Endometrium (tissue), 2 donors: Measurements from ENCODE around the gene E2F4.

ENCODE experiments used
- FAIRE-seq: peaks from 2 replicates; lab custom pipeline; 2012; peaks lifted over from hg19 to GRCh38; lab: Jason Lieb, UNC
- donor health status: control.
- donor health status: control.

The E2F4 gene

GRCh38 chr16:67192781-67193361, 916 bp downstream of the E2F4 start:
- FAIRE-seq: no peak

- no peak for FAIRE-seq
Observed at GRCh38 chr16:67193536-67193935, 1.6 kb downstream of the E2F4 start.

GRCh38 chr16:67194260-67194659, 2.3 kb downstream of the E2F4 start:
- no peak for FAIRE-seq

GRCh38 chr16:67195676-67196075, 3.7 kb downstream of the E2F4 start:
- no peak for FAIRE-seq

GRCh38 chr16:67196881-67197280, 4.9 kb downstream of the E2F4 start:
- FAIRE-seq: no peak

GRCh38 chr16:67197704-67198103, 5.7 kb downstream of the E2F4 start:
- FAIRE-seq: no peak

- FAIRE-seq: no peak
Observed at GRCh38 chr16:67198238-67198734, 6.3 kb downstream of the E2F4 start.

GRCh38 chr16:67199011-67199807, 7.3 kb downstream of the E2F4 start, which contains the start of gene ELMO3:
Gene ELMO3, plus strand, starts transcription at chr16:67199131. Its CDS starts 196 bp downstream, at chr16:67199327.
- FAIRE-seq: no peak

- no peak for FAIRE-seq
Observed at GRCh38 chr16:67199808-67200198, 7.8 kb downstream of the E2F4 start.

GRCh38 chr16:67200491-67200890, 8.5 kb downstream of the E2F4 start:
- FAIRE-seq: no peak

- no peak for FAIRE-seq
Observed at GRCh38 chr16:67201411-67202345, 9.7 kb downstream of the E2F4 start.

- FAIRE-seq: no peak
Observed at GRCh38 chr16:67202426-67202825, 10.5 kb downstream of the E2F4 start.

GRCh38 chr16:67202956-67203493, 11.1 kb downstream of the E2F4 start:
- no peak for FAIRE-seq

- FAIRE-seq: no peak
Observed at GRCh38 chr16:67204076-67204475, 12.1 kb downstream of the E2F4 start.

- no peak for FAIRE-seq
Observed at GRCh38 chr16:67206129-67206837, 14.3 kb downstream of the E2F4 start.

- FAIRE-seq: no peak
Observed at GRCh38 chr16:67206838-67207248, 14.9 kb downstream of the E2F4 start.

- FAIRE-seq: no peak
Observed at GRCh38 chr16:67207249-67208091, 15.5 kb downstream of the E2F4 start.

- FAIRE-seq: no peak
Observed at GRCh38 chr16:67208154-67208896, 16.4 kb downstream of the E2F4 start.

- no peak for FAIRE-seq
Observed at GRCh38 chr16:67209565-67209964, 17.6 kb downstream of the E2F4 start.
